ENCODE results near the gene RRP8.
A peak's percentile ranks its signal among the peaks of the same experiment; 100 is the strongest.

RRP8 gene

DNA sequence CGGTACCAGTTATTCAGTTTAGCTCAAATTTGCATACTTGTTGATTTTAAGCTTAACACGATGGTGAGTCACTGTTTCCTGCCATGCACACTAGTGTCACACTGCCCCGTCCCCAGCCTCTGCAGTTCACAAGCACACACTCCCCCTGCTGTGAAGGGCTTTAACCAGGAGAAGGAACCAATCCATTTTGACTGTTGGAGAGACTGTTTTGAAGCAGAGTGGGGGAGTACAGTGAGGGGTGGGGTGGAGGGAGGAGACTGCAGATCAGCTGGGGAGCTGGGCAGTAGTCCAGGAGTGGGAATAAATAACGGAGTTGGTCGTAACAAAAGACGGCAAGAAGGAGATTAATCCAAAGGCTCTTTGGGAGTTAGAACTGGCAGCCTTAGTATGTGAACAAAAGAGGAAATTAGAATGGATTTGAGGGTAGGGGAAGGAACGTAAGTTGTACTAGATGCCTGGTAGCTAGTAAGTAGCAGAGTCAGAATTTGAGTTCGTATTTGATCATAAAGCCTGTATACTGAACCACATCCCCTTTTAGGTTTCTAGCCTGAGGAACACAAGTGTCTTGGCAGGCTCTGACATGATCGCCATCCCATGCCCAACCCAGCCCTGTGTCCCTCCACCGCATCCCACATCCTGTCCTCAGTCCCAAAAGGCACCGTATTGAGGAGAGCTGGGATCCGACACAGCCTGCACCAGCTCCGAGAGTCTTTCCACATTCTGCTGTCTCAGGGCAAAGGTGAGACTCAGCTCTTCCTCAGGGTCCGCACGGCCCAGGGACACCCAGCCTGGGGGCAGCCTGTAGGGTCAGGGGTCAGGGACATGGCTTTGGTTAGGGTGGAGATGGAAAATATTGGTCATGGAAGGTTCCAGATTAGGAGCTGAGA, 14.9 kb upstream of the RRP8 start:
- peak overlapping the region; percentile 96 for H3K4me3 ChIP-seq (ENCODE audit: control insufficient read depth, low read depth, low read length)
- DNase-seq (ENCODE audit: low read depth) = peak; percentile 70
- TF ChIP-seq, protein P1, sequence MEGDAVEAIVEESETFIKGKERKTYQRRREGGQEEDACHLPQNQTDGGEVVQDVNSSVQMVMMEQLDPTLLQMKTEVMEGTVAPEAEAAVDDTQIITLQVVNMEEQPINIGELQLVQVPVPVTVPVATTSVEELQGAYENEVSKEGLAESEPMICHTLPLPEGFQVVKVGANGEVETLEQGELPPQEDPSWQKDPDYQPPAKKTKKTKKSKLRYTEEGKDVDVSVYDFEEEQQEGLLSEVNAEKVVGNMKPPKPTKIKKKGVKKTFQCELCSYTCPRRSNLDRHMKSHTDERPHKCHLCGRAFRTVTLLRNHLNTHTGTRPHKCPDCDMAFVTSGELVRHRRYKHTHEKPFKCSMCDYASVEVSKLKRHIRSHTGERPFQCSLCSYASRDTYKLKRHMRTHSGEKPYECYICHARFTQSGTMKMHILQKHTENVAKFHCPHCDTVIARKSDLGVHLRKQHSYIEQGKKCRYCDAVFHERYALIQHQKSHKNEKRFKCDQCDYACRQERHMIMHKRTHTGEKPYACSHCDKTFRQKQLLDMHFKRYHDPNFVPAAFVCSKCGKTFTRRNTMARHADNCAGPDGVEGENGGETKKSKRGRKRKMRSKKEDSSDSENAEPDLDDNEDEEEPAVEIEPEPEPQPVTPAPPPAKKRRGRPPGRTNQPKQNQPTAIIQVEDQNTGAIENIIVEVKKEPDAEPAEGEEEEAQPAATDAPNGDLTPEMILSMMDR (conservative IDR thresholded peaks at IDR 0.05; ENCODE audit: control insufficient read depth, insufficient read depth, low read depth, low read length) = no peak

DNA sequence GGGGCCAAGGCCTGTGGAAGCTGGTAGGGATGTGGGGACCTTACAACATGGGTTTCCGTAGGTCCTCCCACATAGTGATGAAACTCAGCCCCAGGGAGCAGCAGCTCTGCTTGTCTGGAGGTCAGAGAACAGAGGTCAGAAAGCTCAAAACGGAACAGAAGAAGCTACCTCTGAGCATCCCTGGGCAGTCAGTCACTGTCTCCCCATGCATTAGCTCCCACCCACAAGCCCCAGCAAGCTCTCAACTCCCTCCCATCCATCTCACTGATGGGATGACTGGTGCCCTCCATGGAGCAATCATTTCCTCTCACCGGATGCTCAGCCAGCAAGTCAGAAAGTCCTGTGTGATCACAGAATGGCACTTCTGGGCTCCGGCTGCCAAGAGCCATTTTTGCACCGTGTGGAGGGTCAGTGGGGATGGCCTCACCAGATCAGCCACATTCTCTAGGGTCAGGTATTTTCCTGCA, 13.9 kb upstream of the RRP8 start:
- peak; percentile 35 for DNase-seq (ENCODE audit: low read depth)
- H3K4me3 ChIP-seq (ENCODE audit: control insufficient read depth, low read depth, low read length) = peak overlapping the region; percentile 2
- TF ChIP-seq, protein P1 (conservative IDR thresholded peaks at IDR 0.05; ENCODE audit: control insufficient read depth, insufficient read depth, low read depth, low read length) = no peak

DNA sequence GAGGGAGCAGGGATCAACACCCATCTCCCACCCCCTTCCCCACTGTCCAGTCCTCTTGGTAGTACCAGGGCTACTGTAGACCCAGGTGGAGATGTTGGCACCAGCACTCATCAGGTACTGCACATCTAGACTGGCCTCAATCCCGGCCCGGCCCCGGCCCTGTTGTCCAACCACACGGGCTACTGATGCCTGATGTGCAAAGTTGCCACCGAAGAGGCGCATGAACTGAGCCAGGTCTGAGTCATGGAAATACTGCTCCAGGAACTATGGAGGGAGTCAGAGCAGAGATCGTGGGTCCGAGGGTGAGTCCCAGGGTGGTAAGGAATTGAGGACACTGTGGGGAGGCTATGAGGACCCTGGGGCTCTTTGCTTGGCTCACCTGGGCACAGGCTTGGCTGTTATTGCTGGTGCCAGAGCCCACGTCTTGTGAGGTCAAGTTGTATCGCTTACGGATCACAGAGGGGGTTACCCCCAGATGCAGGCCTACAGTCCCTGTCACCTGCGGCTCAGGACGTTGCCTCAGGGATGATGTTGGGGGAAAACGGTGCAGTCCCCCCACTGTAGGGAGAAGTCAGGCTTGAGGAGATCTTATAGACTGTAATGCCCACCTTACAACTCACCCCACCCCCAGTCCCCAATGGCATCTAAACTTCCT, 13.3 kb upstream of the RRP8 start:
- no peak overlapping the region for H3K4me3 ChIP-seq (ENCODE audit: control insufficient read depth, low read depth, low read length)
- no peak for DNase-seq (ENCODE audit: low read depth)
- TF ChIP-seq, protein P1 (conservative IDR thresholded peaks at IDR 0.05; ENCODE audit: control insufficient read depth, insufficient read depth, low read depth, low read length) = no peak

DNA sequence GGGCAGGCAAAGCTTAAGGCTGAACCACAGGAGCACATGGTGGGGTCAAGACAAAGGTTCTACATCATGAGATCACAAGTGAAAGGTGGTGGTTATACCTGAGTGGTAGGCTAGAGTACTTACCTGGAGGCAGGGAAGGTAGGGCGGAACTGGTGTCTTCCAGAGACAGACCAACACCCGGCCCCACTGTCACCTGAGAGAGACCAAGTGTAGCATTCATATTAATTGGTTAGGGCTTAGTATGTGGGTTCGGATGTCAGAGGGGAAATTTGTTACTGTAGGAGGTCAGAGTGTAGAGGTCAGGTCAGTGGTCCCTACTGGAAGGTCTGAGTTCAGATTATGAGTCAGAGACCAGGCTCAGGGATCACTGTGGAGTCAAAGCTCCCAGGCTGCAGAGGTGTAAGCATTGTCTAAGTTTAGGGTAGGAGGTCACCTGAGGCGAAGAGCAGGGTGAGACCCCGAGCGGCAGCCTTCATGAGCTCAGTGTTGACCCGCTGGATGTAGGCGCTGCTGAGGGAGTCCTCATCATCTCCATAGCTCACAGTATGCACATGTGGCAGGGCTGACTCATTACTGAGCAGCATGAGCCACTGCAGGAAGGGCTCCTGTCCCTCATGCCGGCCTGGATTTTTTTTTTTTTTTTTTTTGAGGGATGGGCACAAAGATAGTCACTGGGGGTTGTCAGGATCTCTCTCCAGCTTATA, 12.6 kb upstream of the RRP8 start:
- no peak overlapping the region for H3K4me3 ChIP-seq (ENCODE audit: control insufficient read depth, low read depth, low read length)
- TF ChIP-seq, protein P1 (conservative IDR thresholded peaks at IDR 0.05; ENCODE audit: control insufficient read depth, insufficient read depth, low read depth, low read length) = no peak
- peak; percentile 65 for DNase-seq (ENCODE audit: low read depth)

DNA sequence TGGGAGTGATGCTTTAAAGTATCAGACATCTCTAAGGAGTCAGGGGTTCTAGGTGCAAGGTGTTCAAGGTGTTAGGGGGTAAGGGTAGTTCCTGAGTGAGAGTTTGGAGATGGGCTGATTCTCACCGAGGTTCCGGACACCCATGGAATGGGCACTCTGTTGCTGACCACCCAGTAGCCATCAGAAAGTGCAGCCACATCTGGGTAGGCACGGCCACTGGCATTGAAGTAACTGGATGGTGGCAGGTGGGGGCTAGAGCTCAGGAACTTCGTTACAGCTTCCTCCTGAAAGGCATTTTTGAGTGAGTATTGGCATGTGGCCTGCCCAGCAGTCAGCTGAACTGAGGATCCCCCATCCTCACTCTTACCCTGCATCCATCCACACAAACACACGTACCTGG, 11.6 kb upstream of the RRP8 start:
- no peak overlapping the region for H3K4me3 ChIP-seq (ENCODE audit: control insufficient read depth, low read depth, low read length)
- TF ChIP-seq, protein P1 (conservative IDR thresholded peaks at IDR 0.05; ENCODE audit: control insufficient read depth, insufficient read depth, low read depth, low read length) = no peak
- no peak for DNase-seq (ENCODE audit: low read depth)

DNA sequence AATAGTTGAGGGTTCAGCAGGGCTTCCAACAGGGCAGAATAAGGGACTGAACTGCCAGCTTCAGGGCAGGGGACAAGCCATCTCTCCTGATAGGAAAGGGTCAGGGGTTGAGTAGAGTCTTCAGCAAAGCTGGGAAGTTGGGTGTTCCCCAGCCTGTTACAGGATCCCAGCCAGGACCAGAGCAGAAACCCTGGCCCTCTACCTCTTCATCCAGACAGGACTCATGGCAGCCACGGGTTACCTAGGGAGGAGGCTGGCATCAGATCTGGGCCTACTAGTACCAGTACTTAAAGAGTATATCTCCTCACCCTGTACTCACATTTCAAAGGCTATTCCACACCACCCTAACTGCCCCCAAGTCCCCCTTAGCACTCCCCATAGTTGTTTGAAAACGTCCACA, 11.0 kb upstream of the RRP8 start:
- TF ChIP-seq, protein P1 (conservative IDR thresholded peaks at IDR 0.05; ENCODE audit: control insufficient read depth, insufficient read depth, low read depth, low read length) = no peak
- DNase-seq (ENCODE audit: low read depth) = no peak
- no peak overlapping the region for H3K4me3 ChIP-seq (ENCODE audit: control insufficient read depth, low read depth, low read length)
